CD4-positive, CD25-positive, alpha-beta regulatory T cell (primary cell): ENCODE measurements around the gene GTF2H2. TPM values are rescaled to one million over a fixed set of nuclear protein-coding genes. Genes with fewer than 3 reads are reported as not detected.
"Not testable (repeated sequence)": the region's sequence is repeated elsewhere in the genome, so short reads cannot be mapped to it uniquely, and the experiment has no call there.

Source experiments
- ATAC-seq, 2 donors: fragments of 150-1000 bp; cut with Tn5 transposase; one replicate each; pipeline ENCODE4 v1.10.0; 2021; ENCODE audit warnings: low read depth in 2 of 2, moderate number of reproducible peaks in 2 of 2, moderate library complexity in 1 of 2
- DNase-seq, 3 donors: peaks; one replicate each; pipeline versions ENCODE4 v3.0.0 to v3.0.0-alpha.2; 2012 to 2022; ENCODE audit warnings: mixed read lengths in 1 of 3
- H3K27ac ChIP-seq: one replicate; pipeline ENCODE4 v1.7.0; 2013; ENCODE audit warnings: mild to moderate bottlenecking, low read length; ENCODE audit not compliant: insufficient read depth, poor library complexity, severe bottlenecking
- H3K27me3 ChIP-seq: one replicate; pipeline ENCODE4 v1.7.0; 2013; ENCODE audit warnings: low read length; ENCODE audit not compliant: control insufficient read depth, insufficient read depth
- H3K36me3 ChIP-seq: one replicate; pipeline ENCODE4 v1.7.0; 2013; ENCODE audit warnings: mild to moderate bottlenecking, low read length, moderate library complexity; ENCODE audit not compliant: control insufficient read depth, insufficient read depth
- H3K4me1 ChIP-seq: 2 replicates; pipeline ENCODE4 v1.7.0; 2013; ENCODE audit warnings: mild to moderate bottlenecking, low read length; ENCODE audit not compliant: insufficient read depth, control insufficient read depth, poor library complexity, severe bottlenecking
- H3K4me3 ChIP-seq: one replicate; pipeline ENCODE4 v1.7.0; 2013; ENCODE audit warnings: low read depth, mild to moderate bottlenecking, low read length, moderate library complexity
- H3K9me3 ChIP-seq, 2 experiments: 1 replicate in 1 of 2; 2 replicates in 1 of 2; pipeline ENCODE4 v1.7.0; 2013; ENCODE audit warnings: low read length in 2 of 2, mild to moderate bottlenecking in 1 of 2, moderate library complexity in 1 of 2; ENCODE audit not compliant: control insufficient read depth in 2 of 2
- H3K27ac Mint-ChIP-seq, 3 donors: one replicate each; pipeline ENCODE4 v1.8.0; 2020 to 2022; ENCODE audit warnings: mild to moderate bottlenecking in 3 of 3, mixed read lengths in 3 of 3, moderate library complexity in 2 of 3
- H3K27me3 Mint-ChIP-seq: one replicate; pipeline ENCODE4 v1.8.0; 2022; ENCODE audit warnings: mild to moderate bottlenecking, mixed read lengths
- H3K36me3 Mint-ChIP-seq: one replicate; pipeline ENCODE4 v1.8.0; 2020; ENCODE audit warnings: mixed read lengths
- H3K4me1 Mint-ChIP-seq, 4 donors: one replicate each; pipeline ENCODE4 v1.8.0; 2020 to 2022; ENCODE audit warnings: mixed read lengths in 4 of 4, mild to moderate bottlenecking in 1 of 4
- H3K4me3 Mint-ChIP-seq, 4 donors: one replicate each; pipeline ENCODE4 v1.8.0; 2020 to 2022; ENCODE audit warnings: mild to moderate bottlenecking in 4 of 4, mixed read lengths in 4 of 4, moderate library complexity in 3 of 4
- H3K9me3 Mint-ChIP-seq, 7 donors: one replicate each; pipeline ENCODE4 v1.8.0; 2020 to 2022; ENCODE audit warnings: mixed read lengths in 7 of 7, mild to moderate bottlenecking in 3 of 7, moderate library complexity in 2 of 7
- polyA plus RNA-seq, 4 donors: library from polyadenylated mRNA; unstranded; fragments of 300-500 nt; fragmentation: Illumina TruSeq; gene quantifications; one replicate each; pipeline ENCODE4 v1.2.3, GENCODE V29; 2021
- total RNA-seq: library from RNA; stranded (reverse); gene quantifications from one replicate; pipeline ENCODE4 v1.2.3, GENCODE V29; 2022

Gene GTF2H2
- total and polyA plus RNA-seq, 5 donors from 2014 or later: 2.9 to 14.1 (median 9.3) TPM

DNA sequence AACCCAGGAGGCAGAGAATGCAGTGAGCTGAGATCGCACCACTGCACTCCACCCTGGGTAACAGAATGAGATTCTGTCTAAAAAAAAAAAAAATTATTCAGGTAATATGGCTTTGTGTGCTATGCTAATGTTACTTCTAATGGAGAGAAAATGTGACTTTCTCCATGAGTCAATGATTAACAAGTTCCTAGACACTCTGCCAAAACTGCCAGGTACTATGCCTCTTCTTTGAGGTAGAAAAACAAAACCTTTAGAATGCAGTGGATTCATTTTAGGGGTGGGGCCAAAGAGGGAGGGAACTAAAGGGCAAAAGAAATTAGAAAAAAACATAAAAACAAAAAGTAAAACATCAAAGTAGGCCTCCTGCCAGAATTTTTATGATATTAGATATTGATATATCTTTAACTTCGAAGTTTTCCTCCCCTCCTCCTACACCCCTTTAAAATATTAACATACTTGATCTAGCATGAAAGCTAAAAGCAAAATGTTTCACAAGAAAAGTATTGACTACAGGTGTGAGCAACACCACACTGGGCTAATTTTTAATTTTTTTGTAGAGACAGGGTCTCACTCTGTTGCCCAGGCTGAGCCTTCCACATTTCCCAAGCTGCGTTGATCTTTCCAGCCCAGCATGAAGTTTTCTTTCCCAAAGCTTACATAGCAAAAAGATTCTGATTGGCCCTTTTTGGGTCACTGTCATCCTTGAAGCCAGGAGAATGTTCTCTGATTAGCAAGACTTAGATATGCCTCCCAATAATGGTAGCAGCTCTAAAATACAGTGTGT lies 17.0 kb upstream of the GTF2H2 start:
- not testable (repeated sequence) for H3K4me1 Mint-ChIP-seq, ATAC-seq, H3K9me3 Mint-ChIP-seq, H3K36me3 Mint-ChIP-seq, H3K9me3 ChIP-seq, H3K27me3 ChIP-seq, H3K27ac Mint-ChIP-seq, H3K36me3 ChIP-seq, H3K27ac ChIP-seq, H3K4me1 ChIP-seq, H3K4me3 ChIP-seq, DNase-seq, H3K27me3 Mint-ChIP-seq, H3K4me3 Mint-ChIP-seq

DNA sequence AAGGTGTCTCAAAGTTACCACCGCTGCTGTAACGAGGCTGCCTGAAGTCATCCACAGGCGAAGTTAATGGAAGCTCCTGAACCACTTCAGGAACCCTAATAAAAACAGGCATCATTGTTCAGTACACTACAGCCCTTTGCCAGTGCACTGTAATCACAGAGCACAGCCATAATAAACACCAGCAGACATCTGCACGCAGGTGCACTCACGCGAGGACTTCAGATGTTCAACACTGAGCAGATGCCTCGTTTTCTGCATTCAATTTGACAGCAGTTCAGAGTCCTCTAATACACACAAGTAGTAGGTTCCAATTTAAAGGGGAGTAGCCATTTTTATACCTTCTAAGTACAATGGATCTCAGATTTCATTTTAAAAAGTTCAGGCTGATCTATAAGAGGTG lies 15.4 kb upstream of the GTF2H2 start:
- H3K4me3 Mint-ChIP-seq, ATAC-seq, H3K27me3 Mint-ChIP-seq, H3K36me3 ChIP-seq, H3K36me3 Mint-ChIP-seq, H3K27ac Mint-ChIP-seq, H3K27me3 ChIP-seq, H3K4me1 ChIP-seq, H3K4me3 ChIP-seq, DNase-seq, H3K9me3 Mint-ChIP-seq, H3K4me1 Mint-ChIP-seq, H3K27ac ChIP-seq, H3K9me3 ChIP-seq: not testable (repeated sequence)

DNA sequence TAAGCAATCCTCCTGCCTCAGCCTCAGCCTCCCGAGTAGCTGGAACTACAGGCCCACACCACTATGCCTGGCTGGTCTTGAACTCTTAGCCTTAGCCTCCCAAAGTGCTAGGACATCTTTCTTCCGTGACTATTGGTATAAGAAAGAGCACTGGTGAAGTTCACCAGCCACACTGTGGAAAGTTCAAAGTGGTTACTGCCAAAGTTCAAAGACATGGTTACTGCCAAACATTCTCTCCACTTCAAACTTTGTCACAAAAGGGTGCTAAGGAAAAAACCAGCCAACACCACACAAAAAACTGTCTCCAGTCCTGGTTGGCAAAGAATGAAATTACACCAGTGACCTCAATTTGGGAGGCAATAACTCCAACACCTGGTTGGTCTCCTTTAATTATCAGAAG lies 14.9 kb upstream of the GTF2H2 start:
- not testable (repeated sequence) for H3K36me3 ChIP-seq, H3K4me1 ChIP-seq, H3K27ac Mint-ChIP-seq, ATAC-seq, H3K27ac ChIP-seq, H3K9me3 Mint-ChIP-seq, H3K27me3 ChIP-seq, H3K9me3 ChIP-seq, H3K36me3 Mint-ChIP-seq, H3K4me3 ChIP-seq, H3K4me3 Mint-ChIP-seq, DNase-seq, H3K27me3 Mint-ChIP-seq, H3K4me1 Mint-ChIP-seq

DNA sequence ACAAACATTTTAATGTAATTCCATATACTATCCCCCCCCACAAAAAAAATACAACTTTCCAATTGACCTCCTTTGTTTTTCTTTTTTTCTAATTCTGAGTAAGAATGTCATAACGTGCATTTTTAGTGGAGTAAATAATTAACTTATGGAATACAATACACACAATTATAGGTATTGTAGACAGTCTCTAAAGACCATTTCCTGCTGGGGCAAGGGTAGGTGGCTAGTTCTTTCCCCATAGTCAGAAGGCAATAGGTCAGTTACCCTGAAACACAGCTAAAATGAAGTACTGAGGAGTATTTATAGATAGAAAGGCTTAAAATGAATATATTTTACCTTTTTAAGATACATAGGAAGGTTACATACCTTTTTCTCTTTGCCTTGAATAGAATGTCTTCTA lies 6.2 kb downstream of the GTF2H2 start:
- not testable (repeated sequence) for H3K4me3 Mint-ChIP-seq, H3K36me3 ChIP-seq, H3K27ac Mint-ChIP-seq, H3K4me3 ChIP-seq, H3K27me3 ChIP-seq, DNase-seq, H3K27ac ChIP-seq, ATAC-seq, H3K27me3 Mint-ChIP-seq, H3K4me1 Mint-ChIP-seq, H3K9me3 Mint-ChIP-seq, H3K9me3 ChIP-seq, H3K36me3 Mint-ChIP-seq, H3K4me1 ChIP-seq

DNA sequence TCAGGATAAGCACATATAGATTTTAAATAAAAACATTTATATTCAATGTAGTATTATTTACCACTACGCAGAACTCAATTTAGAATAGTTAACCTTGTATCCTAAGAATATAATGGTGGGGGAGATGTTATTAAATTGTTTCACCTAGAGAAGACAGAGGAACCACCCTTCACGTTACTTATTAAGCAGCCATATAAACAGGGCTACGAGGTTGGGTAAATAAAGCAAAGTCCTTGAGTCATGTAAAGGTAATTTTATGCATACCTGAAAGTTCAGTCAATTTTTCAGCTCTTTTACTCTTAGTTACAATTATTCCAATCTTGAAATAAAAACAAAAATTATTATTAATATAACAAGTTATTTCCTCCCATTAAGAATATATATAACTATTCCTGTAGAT lies 8.1 kb downstream of the GTF2H2 start:
- ATAC-seq, H3K4me1 ChIP-seq, H3K4me3 ChIP-seq, DNase-seq, H3K36me3 ChIP-seq, H3K4me1 Mint-ChIP-seq, H3K9me3 ChIP-seq, H3K27me3 Mint-ChIP-seq, H3K27ac Mint-ChIP-seq, H3K27ac ChIP-seq, H3K36me3 Mint-ChIP-seq, H3K4me3 Mint-ChIP-seq, H3K27me3 ChIP-seq, H3K9me3 Mint-ChIP-seq: not testable (repeated sequence)

DNA sequence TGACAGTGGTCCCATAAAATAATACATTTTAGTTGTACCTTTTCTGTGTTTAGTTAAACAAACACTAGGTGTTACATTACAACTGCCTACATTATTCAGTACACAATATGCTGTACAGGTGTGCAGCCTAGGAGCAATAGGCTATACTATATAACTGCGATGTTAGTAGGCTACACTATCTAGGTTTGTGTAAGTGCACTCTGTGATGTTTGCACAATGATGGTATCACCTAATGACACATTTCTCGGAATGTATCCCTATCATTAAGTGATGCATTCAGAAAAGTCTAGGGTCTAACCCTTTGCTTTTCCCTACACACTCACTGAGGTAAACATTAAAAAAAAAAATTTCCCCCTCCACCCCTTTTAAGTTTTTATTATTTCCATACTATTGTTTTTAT lies 22.7 kb downstream of the GTF2H2 start:
- not testable (repeated sequence) for H3K4me3 Mint-ChIP-seq, H3K27me3 Mint-ChIP-seq, H3K9me3 Mint-ChIP-seq, H3K36me3 Mint-ChIP-seq, H3K4me1 Mint-ChIP-seq, H3K4me3 ChIP-seq, H3K27ac ChIP-seq, H3K36me3 ChIP-seq, H3K27ac Mint-ChIP-seq, H3K4me1 ChIP-seq, H3K27me3 ChIP-seq, ATAC-seq, H3K9me3 ChIP-seq, DNase-seq

DNA sequence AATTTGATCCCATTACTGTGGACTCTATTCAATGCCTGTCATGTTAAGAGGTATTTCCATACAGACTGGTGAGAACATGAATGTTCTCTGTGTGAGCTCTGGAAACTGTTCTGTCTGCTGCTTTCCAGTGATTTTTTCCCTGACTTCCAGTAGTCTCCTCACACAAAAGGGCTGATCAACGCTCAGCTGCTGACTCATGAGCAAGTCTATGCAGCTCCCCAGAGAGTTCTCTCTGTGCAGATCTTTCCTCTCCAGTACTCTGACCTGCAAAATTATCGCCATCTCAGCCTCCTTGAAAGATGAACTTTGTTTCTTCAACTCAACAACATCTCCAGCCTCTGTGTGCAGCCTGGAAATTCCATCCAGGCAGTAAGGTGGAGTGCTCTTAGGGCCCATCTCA lies 23.3 kb downstream of the GTF2H2 start:
- not testable (repeated sequence) for H3K27ac ChIP-seq, H3K27ac Mint-ChIP-seq, H3K4me1 Mint-ChIP-seq, H3K27me3 ChIP-seq, DNase-seq, H3K4me1 ChIP-seq, H3K4me3 Mint-ChIP-seq, H3K36me3 Mint-ChIP-seq, ATAC-seq, H3K4me3 ChIP-seq, H3K27me3 Mint-ChIP-seq, H3K36me3 ChIP-seq, H3K9me3 ChIP-seq, H3K9me3 Mint-ChIP-seq

DNA sequence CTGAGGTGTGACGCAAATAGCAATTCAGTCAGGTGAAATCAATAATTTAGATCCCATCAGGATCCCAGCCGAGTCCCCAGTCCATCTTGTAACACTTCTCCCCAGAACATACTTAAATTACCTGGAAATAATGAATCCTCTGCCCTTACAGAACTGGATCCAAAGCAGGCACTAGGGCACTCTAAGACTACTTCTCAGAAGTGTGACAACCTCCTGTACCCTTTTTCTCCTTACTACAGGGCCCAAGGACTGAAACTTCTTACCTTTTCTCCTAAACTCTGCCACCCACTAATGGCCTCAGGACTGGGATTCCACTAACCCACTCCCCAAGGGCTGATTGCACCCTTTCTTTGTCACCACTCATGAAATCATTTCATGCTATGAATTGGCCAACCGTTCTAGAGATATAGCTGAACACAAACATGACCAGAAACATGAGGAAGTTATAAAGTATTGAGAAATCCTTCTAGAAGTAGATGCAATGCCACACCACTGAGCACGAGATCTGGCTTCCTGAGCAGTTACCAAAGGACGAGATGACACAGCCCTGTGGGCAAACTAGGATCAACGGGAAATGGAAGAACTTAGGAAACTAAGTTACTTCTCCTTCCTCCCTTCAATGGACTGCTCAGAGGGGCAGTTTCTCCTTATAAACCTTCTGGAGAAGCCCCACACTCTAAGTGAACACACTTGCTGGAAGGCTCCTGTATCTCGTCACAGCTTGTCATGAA lies 36.3 kb downstream of the GTF2H2 start:
- not testable (repeated sequence) for H3K27ac ChIP-seq, H3K4me1 ChIP-seq, ATAC-seq, H3K4me1 Mint-ChIP-seq, H3K9me3 Mint-ChIP-seq, H3K9me3 ChIP-seq, H3K27ac Mint-ChIP-seq, H3K27me3 Mint-ChIP-seq, H3K36me3 ChIP-seq, H3K4me3 Mint-ChIP-seq, H3K36me3 Mint-ChIP-seq, H3K27me3 ChIP-seq, DNase-seq, H3K4me3 ChIP-seq
